Raji (cell line): ENCODE data around the gene GRIP1.

Experiments used
- POLR2A ChIP-seq: IDR thresholded peaks from 2 replicates; pipeline ENCODE4 v1.6.1; 2011; ENCODE audit warnings: low read depth, low read length, control low read depth; ENCODE audit not compliant: insufficient read depth

GRIP1 gene

GRCh38 chr12:66428870-66429269, 250.0 kb downstream of the GRIP1 start:
- TF ChIP-seq POLR2A, result no peak

GRCh38 chr12:66428261-66428660, 250.6 kb downstream of the GRIP1 start:
- TF ChIP-seq POLR2A, result no peak

GRCh38 chr12:66426696-66427095, 252.2 kb downstream of the GRIP1 start:
- no peak for TF ChIP-seq POLR2A

GRCh38 chr12:66423266-66423665, 255.6 kb downstream of the GRIP1 start:
- TF ChIP-seq POLR2A, result no peak

GRCh38 chr12:66418908-66419307, 260.0 kb downstream of the GRIP1 start:
- no peak for TF ChIP-seq POLR2A

- no peak for TF ChIP-seq POLR2A
Observed at GRCh38 chr12:66417217-66417616, 261.7 kb downstream of the GRIP1 start.

- no peak for TF ChIP-seq POLR2A
Observed at GRCh38 chr12:66409195-66409871, 269.5 kb downstream of the GRIP1 start.

- no peak for TF ChIP-seq POLR2A
Observed at GRCh38 chr12:66405395-66405794, 273.5 kb downstream of the GRIP1 start.

GRCh38 chr12:66403746-66404145, 275.1 kb downstream of the GRIP1 start:
- no peak for TF ChIP-seq POLR2A

- TF ChIP-seq POLR2A, result no peak
Observed at GRCh38 chr12:66399911-66400306, 279.0 kb downstream of the GRIP1 start.

- no peak for TF ChIP-seq POLR2A
Observed at GRCh38 chr12:66398931-66399910, 279.7 kb downstream of the GRIP1 start.

- no peak for TF ChIP-seq POLR2A
Observed at GRCh38 chr12:66397574-66398290, 281.1 kb downstream of the GRIP1 start.

GRCh38 chr12:66393890-66394289, 285.0 kb downstream of the GRIP1 start:
- TF ChIP-seq POLR2A, result no peak

- no peak for TF ChIP-seq POLR2A
Observed at GRCh38 chr12:66392266-66392915, 286.5 kb downstream of the GRIP1 start.

GRCh38 chr12:66388517-66388916, 290.4 kb downstream of the GRIP1 start:
- TF ChIP-seq POLR2A, result no peak
